ENCODE results near the gene GALNT13. TPM values are rescaled to one million over a fixed set of nuclear protein-coding genes. Genes with fewer than 3 reads are reported as not detected.

The GALNT13 gene
- polyA plus RNA-seq, 3 donors, result 2.0 to 2.7 (median 2.4) TPM

- DNase-seq (ENCODE audit: extremely low read depth in 1 of 11, low read depth in 9 of 11, low spot score in 4 of 11), result no peak
These were observed 321.5 kb downstream of the GALNT13 start for GRCh38 chr2:154193246-154193645.

GRCh38 chr2:154194909-154195643, 323.4 kb downstream of the GALNT13 start:
- no peak for DNase-seq (ENCODE audit: extremely low read depth in 1 of 11, low read depth in 9 of 11, low spot score in 4 of 11)

- no peak for DNase-seq (ENCODE audit: extremely low read depth in 1 of 11, low read depth in 9 of 11, low spot score in 4 of 11)
These were observed 324.0 kb downstream of the GALNT13 start for GRCh38 chr2:154195644-154196195.

- no peak for DNase-seq (ENCODE audit: extremely low read depth in 1 of 11, low read depth in 9 of 11, low spot score in 4 of 11)
These were observed 327.1 kb downstream of the GALNT13 start for GRCh38 chr2:154198866-154199265.

GRCh38 chr2:154203206-154203605, 331.5 kb downstream of the GALNT13 start:
- no peak for DNase-seq (ENCODE audit: extremely low read depth in 1 of 11, low read depth in 9 of 11, low spot score in 4 of 11)

- DNase-seq (ENCODE audit: extremely low read depth in 1 of 11, low read depth in 9 of 11, low spot score in 4 of 11), result no peak
These were observed 332.2 kb downstream of the GALNT13 start for GRCh38 chr2:154203902-154204301.

- DNase-seq (ENCODE audit: extremely low read depth in 1 of 11, low read depth in 9 of 11, low spot score in 4 of 11), result no peak
These were observed 335.7 kb downstream of the GALNT13 start for GRCh38 chr2:154207288-154208047.

GRCh38 chr2:154223726-154224125, 352.0 kb downstream of the GALNT13 start:
- DNase-seq (ENCODE audit: extremely low read depth in 1 of 11, low read depth in 9 of 11, low spot score in 4 of 11), result no peak

GRCh38 chr2:154226931-154227330, 355.2 kb downstream of the GALNT13 start:
- no peak for DNase-seq (ENCODE audit: extremely low read depth in 1 of 11, low read depth in 9 of 11, low spot score in 4 of 11)

GRCh38 chr2:154228566-154229280, 357.0 kb downstream of the GALNT13 start:
- DNase-seq (ENCODE audit: extremely low read depth in 1 of 11, low read depth in 9 of 11, low spot score in 4 of 11), result no peak

- DNase-seq (ENCODE audit: extremely low read depth in 1 of 11, low read depth in 9 of 11, low spot score in 4 of 11), result no peak
These were observed 358.2 kb downstream of the GALNT13 start for GRCh38 chr2:154229966-154230365.

GRCh38 chr2:154231021-154231420, 359.3 kb downstream of the GALNT13 start:
- no peak for DNase-seq (ENCODE audit: extremely low read depth in 1 of 11, low read depth in 9 of 11, low spot score in 4 of 11)

DNA sequence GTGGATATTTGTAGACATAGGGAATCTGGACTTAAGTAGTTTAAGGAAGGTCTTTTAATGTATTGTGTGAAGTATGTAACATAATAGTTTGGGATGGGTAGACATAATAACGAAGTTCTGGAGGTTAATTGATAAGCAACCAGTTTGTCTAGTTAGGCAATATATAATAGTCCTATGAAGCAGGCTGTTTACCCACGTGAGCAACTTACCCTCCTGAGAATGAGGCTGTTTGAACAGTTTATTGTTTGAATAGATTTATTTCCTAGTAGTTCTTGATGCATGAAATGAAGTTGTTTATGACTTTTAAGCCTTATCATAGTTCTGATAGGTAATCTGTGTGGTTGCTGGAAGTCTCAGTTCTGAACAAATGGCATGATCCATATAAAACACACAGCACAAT, 361.5 kb downstream of the GALNT13 start:
- no peak for DNase-seq (ENCODE audit: extremely low read depth in 1 of 11, low read depth in 9 of 11, low spot score in 4 of 11)

- no peak for DNase-seq (ENCODE audit: extremely low read depth in 1 of 11, low read depth in 9 of 11, low spot score in 4 of 11)
These were observed 366.5 kb downstream of the GALNT13 start for GRCh38 chr2:154238252-154238651.

- no peak for DNase-seq (ENCODE audit: extremely low read depth in 1 of 11, low read depth in 9 of 11, low spot score in 4 of 11)
These were observed 368.6 kb downstream of the GALNT13 start for GRCh38 chr2:154240316-154240715.

- DNase-seq (ENCODE audit: extremely low read depth in 1 of 11, low read depth in 9 of 11, low spot score in 4 of 11), result no peak
These were observed 369.2 kb downstream of the GALNT13 start for GRCh38 chr2:154240921-154241379.

- DNase-seq (ENCODE audit: extremely low read depth in 1 of 11, low read depth in 9 of 11, low spot score in 4 of 11), result no peak
These were observed 371.0 kb downstream of the GALNT13 start for GRCh38 chr2:154242687-154243086.

DNA sequence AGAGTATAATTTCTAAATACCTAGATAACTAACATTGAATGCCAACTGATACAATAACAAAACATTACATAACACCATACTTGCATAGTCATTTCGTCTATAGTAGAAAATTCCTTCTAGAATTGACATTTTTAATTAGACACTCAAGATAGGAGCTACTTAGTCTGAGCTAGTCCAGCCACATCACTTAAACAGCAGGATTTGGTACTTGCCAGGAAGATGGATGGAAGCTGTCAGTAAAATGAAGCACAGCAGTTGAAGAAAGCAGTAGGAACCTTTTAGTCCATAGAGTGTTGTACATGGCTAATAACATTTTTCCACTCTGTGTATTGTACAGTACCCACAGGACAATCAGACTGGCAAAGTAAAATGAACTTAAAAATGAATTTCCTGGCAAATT, 372.0 kb downstream of the GALNT13 start:
- no peak for DNase-seq (ENCODE audit: extremely low read depth in 1 of 11, low read depth in 9 of 11, low spot score in 4 of 11)

DNA sequence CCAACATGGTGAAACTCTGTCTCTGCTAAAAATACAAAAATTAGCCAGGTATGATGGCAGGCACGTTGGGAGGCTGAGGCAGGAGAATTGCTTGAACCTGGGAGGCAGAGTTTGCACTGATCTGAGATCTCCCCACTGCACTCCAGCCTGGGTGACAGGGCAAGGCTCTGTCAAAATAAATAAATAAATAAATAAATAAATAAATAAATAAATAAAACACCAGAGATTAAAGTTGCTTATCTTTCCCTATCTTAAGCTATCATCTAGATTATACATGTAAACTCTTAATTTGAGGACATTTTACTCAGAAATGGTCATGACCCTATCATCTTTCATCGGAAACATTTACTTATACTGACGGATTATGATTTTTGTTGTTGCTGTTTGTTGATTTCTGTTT, 373.2 kb downstream of the GALNT13 start:
- DNase-seq (ENCODE audit: extremely low read depth in 1 of 11, low read depth in 9 of 11, low spot score in 4 of 11), result no peak

- DNase-seq (ENCODE audit: extremely low read depth in 1 of 11, low read depth in 9 of 11, low spot score in 4 of 11), result no peak
These were observed 375.8 kb downstream of the GALNT13 start for GRCh38 chr2:154247503-154247902.

Data from renal cortex interstitium (tissue), 11 donors.